Fibroblast of skin of right biceps (primary cell): ENCODE data around the gene MAP2K6.
A peak's percentile ranks its signal among the peaks of the same experiment; 100 is the strongest.

Experiments used
- DNase-seq: peaks from one replicate; pipeline ENCODE4 v3.0.0-alpha.2; 2013

The MAP2K6 gene

GRCh38 chr17:69414408-69415274 is at the start of gene MAP2K6:
TSS of gene MAP2K6 (plus strand) at chr17:69414697. CDS start at chr17:69414985, 288 bp downstream.
- DNase-seq = peak; percentile 67

GRCh38 chr17:69367298-69367697 is 47.2 kb upstream of the MAP2K6 start:
- DNase-seq = no peak

DNA sequence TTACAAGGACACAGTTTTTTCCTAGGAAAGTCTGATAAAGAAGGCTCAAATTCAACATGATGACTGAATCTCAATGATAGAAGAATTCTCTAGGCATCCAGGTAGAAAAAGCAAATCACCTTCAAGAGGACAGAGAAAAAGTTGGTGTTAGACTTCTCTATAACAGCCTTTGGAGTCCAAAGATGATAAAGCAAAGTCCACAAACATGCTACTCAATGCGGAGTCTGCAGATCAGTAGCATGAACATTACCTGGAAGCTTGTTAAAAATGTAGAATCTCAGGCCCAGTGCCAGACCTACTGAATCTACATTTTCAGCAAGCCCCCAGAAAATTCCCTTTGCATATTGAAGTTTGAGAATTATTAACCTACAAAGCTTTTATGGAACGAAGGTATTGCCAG is 41.4 kb upstream of the MAP2K6 start:
- no peak for DNase-seq

- no peak for DNase-seq
Observed at GRCh38 chr17:69375229-69375628, 39.3 kb upstream of the MAP2K6 start.

DNA sequence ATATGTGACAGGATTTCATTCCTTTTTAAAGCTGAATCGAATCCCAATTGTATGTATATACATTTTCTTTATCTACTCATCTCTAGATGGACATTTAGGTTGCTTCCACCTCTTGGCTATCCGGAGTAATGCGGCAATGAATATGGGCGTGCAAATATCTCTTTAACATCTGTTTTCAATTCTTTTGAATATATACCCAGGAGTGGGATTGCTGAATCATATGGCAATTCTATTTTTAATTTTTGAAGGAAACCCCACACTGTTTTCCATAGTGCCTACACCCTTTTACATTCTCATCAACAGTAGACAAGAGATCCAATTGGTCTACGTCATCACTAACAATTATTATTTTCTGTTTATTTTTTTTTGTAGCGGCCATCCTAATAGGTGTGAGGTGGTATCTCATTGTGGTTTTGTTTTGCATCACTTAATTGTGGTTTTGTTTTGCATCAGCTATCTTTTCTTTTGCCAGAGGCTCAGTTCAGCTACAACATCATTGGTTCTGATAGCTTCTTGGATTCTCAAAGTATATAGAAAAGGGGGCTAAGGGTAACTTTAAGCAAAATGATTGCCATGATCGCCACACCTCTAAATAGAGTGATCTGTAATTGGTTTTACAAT is 25.6 kb upstream of the MAP2K6 start:
- DNase-seq = peak; percentile 68

- no peak for DNase-seq
Observed at GRCh38 chr17:69390795-69391501, 23.5 kb upstream of the MAP2K6 start.

- no peak for DNase-seq
Observed at GRCh38 chr17:69401251-69401650, 13.2 kb upstream of the MAP2K6 start.

- peak; percentile 63 for DNase-seq
Observed at GRCh38 chr17:69402052-69402451, 12.4 kb upstream of the MAP2K6 start.

- DNase-seq = peak; percentile 80
Observed at GRCh38 chr17:69404399-69404798, 10.1 kb upstream of the MAP2K6 start.

- DNase-seq = no peak
Observed at GRCh38 chr17:69405096-69405495, 9.4 kb upstream of the MAP2K6 start.

GRCh38 chr17:69406941-69407340 is 7.6 kb upstream of the MAP2K6 start:
- peak; percentile 67 for DNase-seq

- no peak for DNase-seq
Observed at GRCh38 chr17:69407759-69408158, 6.7 kb upstream of the MAP2K6 start.

GRCh38 chr17:69410671-69411070 is 3.8 kb upstream of the MAP2K6 start:
- no peak for DNase-seq

DNA sequence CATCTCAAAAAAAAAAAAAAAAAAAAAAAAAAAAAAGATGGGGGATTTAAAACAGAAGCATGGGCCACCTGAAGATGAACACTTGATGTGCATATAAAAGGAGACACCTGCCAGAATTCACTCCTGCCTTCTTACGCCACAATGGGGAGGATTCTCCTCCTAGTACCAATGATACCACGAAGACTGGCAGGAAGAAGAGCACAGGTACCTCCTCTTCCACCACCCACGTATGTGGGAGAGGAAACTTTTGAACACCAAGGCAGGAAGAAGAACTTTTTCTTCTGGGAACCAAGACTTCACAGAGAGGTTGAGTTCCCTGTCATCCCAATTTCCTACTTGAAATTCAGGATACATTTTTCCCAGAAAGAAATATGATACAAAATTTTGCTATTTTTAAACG is 2.7 kb upstream of the MAP2K6 start:
- no peak for DNase-seq

- DNase-seq = no peak
Observed at GRCh38 chr17:69412251-69412671, 2.2 kb upstream of the MAP2K6 start.

DNA sequence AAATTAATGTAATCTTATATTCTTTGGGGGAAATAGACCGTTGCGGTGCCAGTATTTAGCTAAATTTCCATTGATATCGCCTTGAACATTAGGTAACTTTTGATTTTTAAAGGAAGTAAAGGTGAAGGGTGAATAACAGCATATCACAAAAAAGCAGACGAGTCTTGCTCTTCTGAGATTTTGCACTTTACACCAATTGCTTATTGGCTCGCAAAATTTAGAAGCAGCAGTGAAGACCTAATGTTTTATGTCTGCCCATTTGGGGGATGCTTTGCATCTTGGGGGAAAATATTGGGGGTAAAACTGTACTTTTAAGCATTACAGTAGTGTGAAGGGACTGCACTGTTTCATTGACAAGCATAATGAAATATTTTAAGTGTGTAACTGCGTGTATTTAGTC is 934 bp downstream of the MAP2K6 start:
- DNase-seq = no peak

- no peak for DNase-seq
Observed at GRCh38 chr17:69417545-69418483, 3.3 kb downstream of the MAP2K6 start.

- DNase-seq = no peak
Observed at GRCh38 chr17:69418535-69418934, 4.0 kb downstream of the MAP2K6 start.

GRCh38 chr17:69423450-69423849 is 9.0 kb downstream of the MAP2K6 start:
- no peak for DNase-seq

- no peak for DNase-seq
Observed at GRCh38 chr17:69424287-69425041, 10.0 kb downstream of the MAP2K6 start.

GRCh38 chr17:69425978-69426377 is 11.5 kb downstream of the MAP2K6 start:
- no peak for DNase-seq
